Measurements from ENCODE around the gene RADIL.

DNA sequence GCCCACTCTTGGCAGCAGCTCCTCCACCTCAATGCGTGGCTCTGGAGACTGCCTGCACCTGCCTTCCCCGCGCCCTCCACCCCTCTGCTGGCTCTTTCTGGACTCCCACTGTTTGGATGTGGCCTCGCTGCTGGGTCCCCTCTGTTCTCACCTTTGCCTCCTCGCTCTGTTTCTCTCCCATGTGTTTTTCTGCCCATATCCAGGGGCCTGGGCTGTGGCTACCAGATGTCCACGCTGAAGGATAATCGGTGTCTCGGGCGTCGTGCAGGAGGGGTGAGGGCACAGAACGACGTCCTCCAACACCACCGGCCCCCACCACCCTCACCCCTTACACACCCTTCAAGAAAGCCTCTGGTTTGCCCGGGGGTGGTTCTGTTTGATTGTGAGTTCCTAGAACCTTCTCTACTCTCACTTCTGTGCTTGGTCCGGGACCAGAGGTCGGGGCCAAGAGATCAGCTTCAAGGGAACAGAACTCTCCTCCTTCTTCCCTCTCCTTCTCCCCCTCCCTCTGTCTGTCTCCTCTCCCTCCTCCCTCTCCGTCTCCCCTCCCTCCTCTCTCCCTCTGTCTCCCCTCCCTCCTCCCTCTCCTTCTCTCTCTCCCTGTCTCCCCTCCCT is 76.4 kb downstream of the RADIL start:
- TF ChIP-seq JUND (CRISPR knock-in tag; IDR thresholded peaks at IDR 0.05) (no peak), SOX5 (CRISPR knock-in tag; IDR thresholded peaks at IDR 0.05; ENCODE audit: borderline replicate concordance) (no peak)
- TF ChIP-seq, protein P1, sequence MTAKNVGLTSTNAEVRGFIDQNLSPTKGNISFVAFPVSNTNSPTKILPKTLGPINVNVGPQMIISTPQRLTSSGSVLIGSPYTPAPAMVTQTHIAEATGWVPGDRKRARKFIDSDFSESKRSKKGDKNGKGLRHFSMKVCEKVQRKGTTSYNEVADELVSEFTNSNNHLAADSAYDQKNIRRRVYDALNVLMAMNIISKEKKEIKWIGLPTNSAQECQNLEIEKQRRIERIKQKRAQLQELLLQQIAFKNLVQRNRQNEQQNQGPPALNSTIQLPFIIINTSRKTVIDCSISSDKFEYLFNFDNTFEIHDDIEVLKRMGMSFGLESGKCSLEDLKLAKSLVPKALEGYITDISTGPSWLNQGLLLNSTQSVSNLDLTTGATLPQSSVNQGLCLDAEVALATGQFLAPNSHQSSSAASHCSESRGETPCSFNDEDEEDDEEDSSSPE (CRISPR knock-in tag; IDR thresholded peaks at IDR 0.05), result no peak
- TF ChIP-seq, protein P2, sequence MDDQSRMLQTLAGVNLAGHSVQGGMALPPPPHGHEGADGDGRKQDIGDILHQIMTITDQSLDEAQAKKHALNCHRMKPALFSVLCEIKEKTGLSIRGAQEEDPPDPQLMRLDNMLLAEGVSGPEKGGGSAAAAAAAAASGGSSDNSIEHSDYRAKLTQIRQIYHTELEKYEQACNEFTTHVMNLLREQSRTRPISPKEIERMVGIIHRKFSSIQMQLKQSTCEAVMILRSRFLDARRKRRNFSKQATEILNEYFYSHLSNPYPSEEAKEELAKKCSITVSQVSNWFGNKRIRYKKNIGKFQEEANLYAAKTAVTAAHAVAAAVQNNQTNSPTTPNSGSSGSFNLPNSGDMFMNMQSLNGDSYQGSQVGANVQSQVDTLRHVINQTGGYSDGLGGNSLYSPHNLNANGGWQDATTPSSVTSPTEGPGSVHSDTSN (CRISPR knock-in tag; IDR thresholded peaks at IDR 0.05; ENCODE audit: borderline replicate concordance), result no peak
